ENCODE data around the gene TMEM231. TPM values are rescaled to one million over a fixed set of nuclear protein-coding genes. Genes with fewer than 3 reads are reported as not detected.
"Not testable (repeated sequence)": the region's sequence is repeated elsewhere in the genome, so short reads cannot be mapped to it uniquely, and the experiment has no call there.

Gene TMEM231
- total RNA-seq, 1 experiment from 2014 or later, result 3.4 TPM

- H2BK15ac ChIP-seq (ENCODE audit: low read depth, low read length), result no peak overlapping the region
- H3K27ac ChIP-seq (ENCODE audit: insufficient read length, low read depth, low read length), result no peak overlapping the region
- H4K91ac ChIP-seq (ENCODE audit: insufficient read length, low read depth, low read length), result no peak overlapping the region
- H3K27me3 ChIP-seq (ENCODE audit: insufficient read depth, low read length), result no peaks in the 10 kb centered on the region
- H3K23ac ChIP-seq (ENCODE audit: insufficient read length, low read depth, low read length), result no peak overlapping the region
- H2AK5ac ChIP-seq (ENCODE audit: insufficient read length, low read length), result no peak overlapping the region
- H3K4me3 Mint-ChIP-seq, result no peak overlapping the region; a peak in 1 of 5 replicates
- no peak overlapping the region for H3K4me2 ChIP-seq (ENCODE audit: insufficient read depth, insufficient read length, low read length)
- no peak overlapping the region for H2BK120ac ChIP-seq (ENCODE audit: low read depth, low read length, poor library complexity, severe bottlenecking)
- no peaks in the 10 kb centered on the region for H4K20me1 ChIP-seq (ENCODE audit: control insufficient read depth, insufficient read depth, insufficient read length)
- no peaks in the 10 kb centered on the region for H3K27me3 Mint-ChIP-seq (ENCODE audit: low read depth)
- H3K9me3 ChIP-seq (ENCODE audit: control insufficient read depth, low read depth, low read length), result no peaks in the 10 kb centered on the region
- no peak overlapping the region for H3K9ac ChIP-seq (ENCODE audit: extremely low read depth, insufficient read length, low read length)
- no peaks in the 10 kb centered on the region; a peak in 1 of 5 replicates for H3K9me3 Mint-ChIP-seq
- no peak overlapping the region for H4K5ac ChIP-seq (ENCODE audit: insufficient read length, low read depth, low read length)
- H2BK12ac ChIP-seq (ENCODE audit: insufficient read length, low read depth, low read length), result no peak overlapping the region
- no peak overlapping the region for H3K14ac ChIP-seq (ENCODE audit: insufficient read depth, low read length)
- H3K18ac ChIP-seq (ENCODE audit: insufficient read length, low read depth, low read length), result no peak overlapping the region
- no peaks in the 10 kb centered on the region for H3K79me1 ChIP-seq (ENCODE audit: insufficient read depth, low read depth, low read length, poor library complexity, severe bottlenecking)
- H3T11ph ChIP-seq (ENCODE audit: low read length), result no peak overlapping the region
- H4K8ac ChIP-seq (replicated peaks; ENCODE audit: insufficient read length, low read depth, low read length), result no peak overlapping the region
- H3K4me1 ChIP-seq (ENCODE audit: insufficient read depth, low read length), result no peaks in the 10 kb centered on the region; the same call in 1 of the 2 replicates
- WGBS (ENCODE audit: extremely low coverage, insufficient read length, low lambda C conversion rate), result no CpG with 5 or more reads among the region's 6 CpGs
- H3K79me2 ChIP-seq (ENCODE audit: insufficient read depth, low read length), result no peaks in the 10 kb centered on the region
- no peak for DNase-seq
- H2BK20ac ChIP-seq (ENCODE audit: low read depth, low read length, poor library complexity, severe bottlenecking), result no peak overlapping the region
- H3K36me3 Mint-ChIP-seq (ENCODE audit: insufficient read depth in 1 of 3, low read depth in 3 of 3), result no peaks in the 10 kb centered on the region; a peak in 1 of 7 replicates
- H2AFZ ChIP-seq (ENCODE audit: low read length), result no peak overlapping the region
- H3K4me1 Mint-ChIP-seq, result peaks cover 12 to 16% of the 10 kb centered on the region in 2 experiments
- H3K27ac Mint-ChIP-seq, result no peak overlapping the region
- no peak overlapping the region for H3K4ac ChIP-seq (ENCODE audit: low read depth, low read length)
- no peak overlapping the region for H3K56ac ChIP-seq (ENCODE audit: insufficient read length, low read depth, low read length)
- H2BK5ac ChIP-seq (ENCODE audit: insufficient read length, low read length), result no peak overlapping the region
- TF ChIP-seq CTCF (conservative IDR thresholded peaks at IDR 0.05), result no peak
- H3K23me2 ChIP-seq (ENCODE audit: insufficient read length, low read depth, low read length, poor library complexity, severe bottlenecking), result no peaks in the 10 kb centered on the region
Observed at GRCh38 chr16:75519175-75519574, 36.9 kb downstream of the TMEM231 start.

GRCh38 chr16:75516189-75516966, 39.7 kb downstream of the TMEM231 start:
- not testable (repeated sequence) for H3K27me3 Mint-ChIP-seq (ENCODE audit: low read depth); H3K9me3 ChIP-seq (ENCODE audit: control insufficient read depth, low read depth, low read length); H3K18ac ChIP-seq (ENCODE audit: insufficient read length, low read depth, low read length); H4K91ac ChIP-seq (ENCODE audit: insufficient read length, low read depth, low read length); H3K4me1 ChIP-seq (ENCODE audit: insufficient read depth, low read length); H3T11ph ChIP-seq (ENCODE audit: low read length); H2BK12ac ChIP-seq (ENCODE audit: insufficient read length, low read depth, low read length); H3K36me3 Mint-ChIP-seq (ENCODE audit: insufficient read depth in 1 of 3, low read depth in 3 of 3); H3K27ac ChIP-seq (ENCODE audit: insufficient read length, low read depth, low read length); H4K20me1 ChIP-seq (ENCODE audit: control insufficient read depth, insufficient read depth, insufficient read length); H3K56ac ChIP-seq (ENCODE audit: insufficient read length, low read depth, low read length); H2BK5ac ChIP-seq (ENCODE audit: insufficient read length, low read length); H3K23me2 ChIP-seq (ENCODE audit: insufficient read length, low read depth, low read length, poor library complexity, severe bottlenecking); H3K79me1 ChIP-seq (ENCODE audit: insufficient read depth, low read depth, low read length, poor library complexity, severe bottlenecking); H2BK15ac ChIP-seq (ENCODE audit: low read depth, low read length); H3K79me2 ChIP-seq (ENCODE audit: insufficient read depth, low read length); H2BK120ac ChIP-seq (ENCODE audit: low read depth, low read length, poor library complexity, severe bottlenecking); H3K27me3 ChIP-seq (ENCODE audit: insufficient read depth, low read length); H3K9me3 Mint-ChIP-seq; H2BK20ac ChIP-seq (ENCODE audit: low read depth, low read length, poor library complexity, severe bottlenecking); H3K23ac ChIP-seq (ENCODE audit: insufficient read length, low read depth, low read length); H3K4ac ChIP-seq (ENCODE audit: low read depth, low read length); H3K14ac ChIP-seq (ENCODE audit: insufficient read depth, low read length); H4K5ac ChIP-seq (ENCODE audit: insufficient read length, low read depth, low read length); H4K8ac ChIP-seq (replicated peaks; ENCODE audit: insufficient read length, low read depth, low read length); H2AFZ ChIP-seq (ENCODE audit: low read length); H2AK5ac ChIP-seq (ENCODE audit: insufficient read length, low read length)
- Histone ChIP-seq H3K9ac (ENCODE audit: extremely low read depth, insufficient read length, low read length) (peak overlapping the region; percentile 15), H3K4me2 (ENCODE audit: insufficient read depth, insufficient read length, low read length) (peak overlapping the region; percentile 17)
- Mint-ChIP-seq H3K27ac (peak overlapping the region in 2 of 3 experiments; percentile 63 to 80; a peak in 3 of 7 replicates), H3K4me3 (peak overlapping the region; percentile 77 to 90), H3K4me1 (peaks cover 12 to 16% of the 10 kb centered on the region in 2 experiments)
- DNase-seq, result peak; percentile 44
- WGBS (ENCODE audit: extremely low coverage, insufficient read length, low lambda C conversion rate), result no CpG with 5 or more reads among the region's 42 CpGs
